Bone marrow (tissue), 2 donors: Measurements from ENCODE around the gene KYNU.
"Not testable (repeated sequence)": the region's sequence is repeated elsewhere in the genome, so short reads cannot be mapped to it uniquely, and the experiment has no call there.

Experiments used
- DNase-seq, 2 donors: peaks; one replicate each; lab custom pipeline; 2025; lab: John Stamatoyannopoulos, UW

Gene KYNU

GRCh38 chr2:142871396-142871795 lies 6.1 kb upstream of the KYNU start:
- DNase-seq: no peak

GRCh38 chr2:142872882-142873724 lies 4.4 kb upstream of the KYNU start:
- no peak for DNase-seq

GRCh38 chr2:142873831-142874287 lies 3.6 kb upstream of the KYNU start:
- DNase-seq: no peak

GRCh38 chr2:142874293-142874814 lies 3.1 kb upstream of the KYNU start:
- DNase-seq: no peak

GRCh38 chr2:142875010-142875409 lies 2.5 kb upstream of the KYNU start:
- DNase-seq: no peak

- no peak for DNase-seq
Measured at GRCh38 chr2:142875652-142876051, 1.8 kb upstream of the KYNU start.

- no peak for DNase-seq
Measured at GRCh38 chr2:142876423-142876822, 1.0 kb upstream of the KYNU start.

GRCh38 chr2:142878031-142878678 lies 691 bp downstream of the KYNU start:
- no peak for DNase-seq

GRCh38 chr2:142879151-142879550 lies 1.7 kb downstream of the KYNU start:
- DNase-seq: no peak

- no peak for DNase-seq
Measured at GRCh38 chr2:142880279-142880678, 2.8 kb downstream of the KYNU start.

GRCh38 chr2:142881619-142882018 lies 4.2 kb downstream of the KYNU start:
- DNase-seq: no peak

GRCh38 chr2:142882500-142882899 lies 5.0 kb downstream of the KYNU start:
- DNase-seq: not testable (repeated sequence)

GRCh38 chr2:142883526-142883925 lies 6.1 kb downstream of the KYNU start:
- no peak for DNase-seq

GRCh38 chr2:142885543-142885942 lies 8.1 kb downstream of the KYNU start:
- DNase-seq: no peak

- DNase-seq: no peak
Measured at GRCh38 chr2:142892715-142893114, 15.3 kb downstream of the KYNU start.

- DNase-seq: no peak
Measured at GRCh38 chr2:142893241-142893640, 15.8 kb downstream of the KYNU start.

- DNase-seq: no peak
Measured at GRCh38 chr2:142897807-142898206, 20.3 kb downstream of the KYNU start.

GRCh38 chr2:142900327-142900726 lies 22.9 kb downstream of the KYNU start:
- DNase-seq: not testable (repeated sequence)

GRCh38 chr2:142901780-142902179 lies 24.3 kb downstream of the KYNU start:
- no peak for DNase-seq

GRCh38 chr2:142903726-142904125 lies 26.3 kb downstream of the KYNU start:
- not testable (repeated sequence) for DNase-seq

GRCh38 chr2:142907653-142908052 lies 30.2 kb downstream of the KYNU start:
- no peak for DNase-seq

- DNase-seq: no peak
Measured at GRCh38 chr2:142914507-142915313, 37.2 kb downstream of the KYNU start.
